Amniotic epithelial cell (primary cell): Measurements from ENCODE around the gene ATP5PD.
A peak's percentile ranks its signal among the peaks of the same experiment; 100 is the strongest.

Source experiments
- DNase-seq: peaks from one replicate; pipeline ENCODE4 v3.0.0-alpha.2; 2010; ENCODE audit warnings: low read depth

The ATP5PD gene

DNA sequence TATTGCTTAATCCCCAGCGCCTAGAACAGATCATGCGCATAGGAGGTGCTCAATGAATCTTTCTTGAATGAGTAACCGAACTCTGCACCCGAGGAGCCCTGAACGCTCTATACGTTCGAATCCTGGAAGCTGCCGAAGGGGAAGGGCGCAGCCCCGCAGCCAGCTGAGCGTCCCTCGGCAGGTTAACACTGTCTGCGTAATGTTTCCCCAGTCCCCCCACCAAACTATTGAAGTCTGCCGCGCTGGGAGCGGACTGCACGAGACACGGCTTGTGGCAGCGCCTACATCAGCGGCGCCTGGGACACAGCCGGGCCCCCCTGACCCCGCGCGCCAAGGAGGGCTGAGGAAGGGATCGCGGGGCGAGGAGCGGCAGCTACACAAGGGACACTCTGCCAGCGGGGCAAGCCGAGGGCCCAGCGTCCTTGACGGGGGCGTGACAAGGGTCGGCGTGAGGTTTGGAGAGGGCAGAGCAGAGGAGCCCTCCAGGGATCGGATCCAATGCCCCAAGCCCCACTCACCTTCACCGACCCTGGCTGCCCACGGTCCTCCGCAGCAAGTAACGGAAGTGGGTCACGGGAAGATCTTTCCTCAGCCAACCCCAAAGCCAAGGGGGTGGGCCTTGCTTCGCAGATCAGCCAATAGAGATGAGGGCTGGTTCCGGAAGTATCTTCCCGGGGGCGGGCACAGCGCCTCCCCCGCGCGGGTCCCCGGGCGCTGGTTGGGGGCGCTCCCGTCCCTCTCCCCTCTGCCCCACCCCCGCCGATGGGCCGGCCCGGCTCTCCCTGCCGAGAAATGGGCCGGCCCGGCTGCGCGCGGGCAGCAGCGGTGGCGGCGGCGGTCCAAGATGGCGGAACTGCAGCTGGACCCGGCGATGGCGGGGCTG lies at the start of gene ATP5PD, which contains the start of gene KCTD2:
TSS of gene ATP5PD (minus strand) at position 563 of the 883 bp plus-strand sequence. CDS start 4,319 bp downstream, outside the sequence.
TSS of gene KCTD2 (plus strand) at position 819 of the 883 bp plus-strand sequence. CDS start at position 845, 26 bp downstream.
- peak; percentile 97 for DNase-seq

GRCh38 chr17:75096082-75096625 lies 49.4 kb upstream of the ATP5PD start:
- DNase-seq: peak; percentile 70

DNA sequence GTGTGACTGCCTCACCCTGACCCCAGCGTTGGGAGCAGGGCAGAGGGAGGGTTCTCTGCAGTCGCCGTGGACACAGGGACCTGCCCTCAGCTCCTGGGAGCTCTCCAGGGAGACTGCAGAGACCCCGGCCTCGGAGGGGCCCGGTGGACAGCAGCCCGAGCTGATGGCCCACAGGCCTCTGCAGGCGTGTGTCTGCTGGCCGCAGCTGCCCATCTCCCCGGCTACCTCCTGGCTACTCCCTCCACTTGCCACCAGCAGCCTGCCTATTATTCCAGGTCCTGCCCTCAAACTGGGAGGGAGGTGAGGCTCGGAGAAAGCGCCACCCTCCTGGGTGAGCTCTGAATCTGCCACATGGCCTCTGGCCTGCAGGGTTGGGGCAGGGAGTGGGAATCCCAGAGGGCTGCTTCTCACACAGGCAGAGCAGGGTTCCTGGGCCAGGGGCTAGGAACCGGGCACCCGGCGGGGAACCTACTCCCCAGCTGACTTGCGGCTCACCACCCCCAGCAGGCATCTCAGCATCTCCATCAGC lies 48.2 kb upstream of the ATP5PD start:
- no peak for DNase-seq

DNA sequence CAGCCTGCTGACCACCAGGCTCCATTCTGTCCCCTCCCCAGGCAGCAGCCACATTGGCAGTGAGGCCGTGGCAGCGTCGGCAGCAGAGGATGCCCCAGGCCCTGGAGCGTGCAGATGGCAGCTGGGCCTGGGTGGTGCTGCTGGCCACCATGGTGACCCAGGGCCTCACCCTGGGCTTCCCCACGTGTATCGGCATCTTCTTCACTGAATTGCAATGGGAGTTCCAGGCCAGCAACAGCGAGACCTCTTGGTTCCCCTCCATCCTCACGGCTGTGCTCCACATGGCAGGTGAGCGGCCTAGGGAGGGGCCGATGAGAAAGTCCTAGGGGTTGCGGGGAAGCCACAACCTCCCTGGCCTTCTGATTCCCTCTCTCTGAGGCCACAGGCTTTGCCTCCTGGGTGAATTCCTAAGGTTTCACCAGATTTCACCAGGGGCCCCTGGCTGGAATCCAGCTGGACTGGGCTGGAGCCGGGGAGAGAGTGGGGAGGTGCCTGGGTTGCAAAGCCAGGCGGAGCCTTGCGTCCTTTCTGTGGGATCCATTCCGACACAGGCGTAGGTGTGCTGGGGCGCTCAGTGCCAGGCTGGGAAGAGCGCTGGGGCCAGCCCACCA lies 46.9 kb upstream of the ATP5PD start:
- peak; percentile 67 for DNase-seq

- no peak for DNase-seq
These were observed 45.1 kb upstream of the ATP5PD start for GRCh38 chr17:75091855-75092327.

DNA sequence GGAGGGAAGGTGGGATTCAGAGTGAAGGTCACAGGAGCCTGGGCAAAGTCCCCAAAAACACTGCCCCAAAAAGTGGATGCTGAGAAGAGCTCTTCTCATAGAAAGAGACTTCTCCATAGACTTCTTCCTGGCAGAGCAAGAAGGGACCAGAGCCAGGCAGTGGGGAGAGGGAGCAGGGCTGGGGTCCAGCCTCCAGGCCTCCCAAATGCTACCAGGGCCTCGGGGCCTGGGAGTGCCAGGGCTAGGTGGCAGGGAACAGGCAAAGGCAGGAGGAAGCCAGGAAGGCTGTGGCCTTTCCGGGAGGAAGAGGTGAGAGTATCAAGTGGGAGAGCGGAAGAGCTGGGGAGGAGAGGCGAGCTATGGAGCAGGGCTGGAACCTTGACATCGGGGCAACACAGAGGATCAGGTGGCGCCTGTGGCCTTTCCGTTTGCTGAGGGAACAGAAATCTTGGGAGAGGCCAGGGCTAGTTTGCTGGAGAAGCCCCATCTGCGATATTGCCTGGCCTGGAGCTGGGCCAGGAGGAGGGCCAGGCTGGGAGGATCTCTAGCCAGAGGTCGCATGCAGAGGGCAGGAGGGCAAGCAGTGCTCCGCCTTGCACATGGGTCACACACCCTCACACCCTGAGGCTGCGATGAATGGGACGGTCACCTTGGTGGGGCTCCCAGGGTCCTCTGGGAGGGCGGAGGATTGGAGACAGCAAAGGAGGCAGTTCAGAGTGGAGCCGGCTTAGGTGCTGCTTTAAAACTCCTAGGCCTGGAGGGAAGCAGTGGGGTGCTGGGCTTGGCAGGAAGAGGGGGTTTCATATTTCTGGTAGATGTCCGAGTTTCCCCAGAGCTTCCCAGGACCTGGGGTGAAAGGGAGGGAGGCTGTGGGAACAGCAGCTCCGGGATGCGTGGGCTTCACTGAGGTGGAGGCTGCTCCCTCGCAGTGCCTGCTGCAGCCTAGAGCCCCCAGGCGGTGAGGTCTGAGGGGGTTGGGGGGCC lies 44.4 kb upstream of the ATP5PD start:
- DNase-seq: peak; percentile 46

DNA sequence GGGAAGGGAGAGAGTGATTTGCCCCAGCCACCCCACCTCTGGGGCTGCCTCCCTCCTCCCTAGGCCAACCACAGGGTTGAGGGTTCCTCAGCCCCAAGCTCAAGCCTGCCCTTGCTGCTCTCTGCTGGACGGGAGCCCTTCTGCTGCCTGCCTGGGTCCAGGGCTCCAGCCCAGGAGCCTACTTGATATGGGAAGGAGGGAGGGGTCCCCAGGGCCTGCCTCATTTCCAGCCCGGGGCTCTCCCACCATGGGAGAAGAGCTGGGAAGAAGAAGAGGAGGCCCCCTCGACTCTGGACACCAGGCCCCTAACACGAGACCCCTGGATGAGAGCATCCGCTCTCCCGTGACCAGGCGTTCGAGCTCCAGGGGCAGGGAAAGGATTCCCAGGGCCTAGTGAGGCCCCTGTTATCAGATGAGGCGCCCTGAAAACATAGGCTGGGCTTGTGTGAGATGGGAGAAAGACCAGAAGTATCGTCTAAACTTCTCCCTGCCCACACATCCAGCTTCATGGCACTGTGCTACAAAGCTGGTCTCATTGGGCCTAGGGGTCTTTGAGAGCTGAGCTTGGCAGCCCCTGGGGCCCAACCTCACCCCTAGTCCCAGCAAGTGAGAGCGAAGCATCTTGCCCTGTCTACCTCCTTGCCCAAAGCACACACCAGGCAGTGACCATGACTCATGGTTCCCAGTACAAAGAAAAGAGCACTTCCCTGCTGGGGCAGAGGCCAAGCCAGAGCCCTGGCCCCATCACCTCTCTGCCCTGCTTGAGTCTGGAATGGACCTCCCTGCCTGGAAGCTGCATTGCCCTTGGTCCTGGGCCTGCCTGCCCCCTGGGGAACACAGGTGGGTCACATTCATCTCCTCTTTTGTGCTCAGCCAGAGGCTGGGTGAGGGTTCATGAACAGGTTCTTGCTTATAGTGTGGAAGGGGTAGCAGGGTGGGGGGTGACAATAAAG lies 42.0 kb upstream of the ATP5PD start:
- DNase-seq: peak; percentile 59

GRCh38 chr17:75087558-75088453 lies 41.0 kb upstream of the ATP5PD start, which contains the start of gene SLC16A5:
TSS of gene SLC16A5 (plus strand) at chr17:75087954. CDS start at chr17:75093637, 5,683 bp downstream.
- peak; percentile 88 for DNase-seq

DNA sequence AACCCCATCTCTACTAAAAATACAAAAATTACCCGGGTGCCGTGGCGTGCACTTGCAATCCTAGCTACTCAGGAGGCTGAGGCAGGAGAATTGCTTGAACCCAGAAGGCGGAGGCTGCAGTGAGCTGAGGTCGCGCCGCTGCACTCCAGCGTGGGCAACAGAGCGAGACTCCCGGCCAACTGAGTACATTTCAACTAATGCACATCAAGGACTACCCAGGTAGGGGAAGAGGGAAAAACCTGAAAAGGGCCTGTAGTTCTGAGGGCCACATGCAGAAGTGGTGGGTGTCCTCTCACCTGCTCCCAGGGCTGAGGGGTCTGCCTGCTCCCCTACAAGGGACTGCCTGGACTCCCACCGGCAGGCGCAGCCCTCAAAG lies 40.4 kb upstream of the ATP5PD start:
- DNase-seq: no peak

- no peak for DNase-seq
These were observed 39.9 kb upstream of the ATP5PD start for GRCh38 chr17:75086496-75087181.

- no peak for DNase-seq
These were observed 37.4 kb upstream of the ATP5PD start for GRCh38 chr17:75084039-75084660.

GRCh38 chr17:75082683-75083082 lies 35.9 kb upstream of the ATP5PD start:
- no peak for DNase-seq

DNA sequence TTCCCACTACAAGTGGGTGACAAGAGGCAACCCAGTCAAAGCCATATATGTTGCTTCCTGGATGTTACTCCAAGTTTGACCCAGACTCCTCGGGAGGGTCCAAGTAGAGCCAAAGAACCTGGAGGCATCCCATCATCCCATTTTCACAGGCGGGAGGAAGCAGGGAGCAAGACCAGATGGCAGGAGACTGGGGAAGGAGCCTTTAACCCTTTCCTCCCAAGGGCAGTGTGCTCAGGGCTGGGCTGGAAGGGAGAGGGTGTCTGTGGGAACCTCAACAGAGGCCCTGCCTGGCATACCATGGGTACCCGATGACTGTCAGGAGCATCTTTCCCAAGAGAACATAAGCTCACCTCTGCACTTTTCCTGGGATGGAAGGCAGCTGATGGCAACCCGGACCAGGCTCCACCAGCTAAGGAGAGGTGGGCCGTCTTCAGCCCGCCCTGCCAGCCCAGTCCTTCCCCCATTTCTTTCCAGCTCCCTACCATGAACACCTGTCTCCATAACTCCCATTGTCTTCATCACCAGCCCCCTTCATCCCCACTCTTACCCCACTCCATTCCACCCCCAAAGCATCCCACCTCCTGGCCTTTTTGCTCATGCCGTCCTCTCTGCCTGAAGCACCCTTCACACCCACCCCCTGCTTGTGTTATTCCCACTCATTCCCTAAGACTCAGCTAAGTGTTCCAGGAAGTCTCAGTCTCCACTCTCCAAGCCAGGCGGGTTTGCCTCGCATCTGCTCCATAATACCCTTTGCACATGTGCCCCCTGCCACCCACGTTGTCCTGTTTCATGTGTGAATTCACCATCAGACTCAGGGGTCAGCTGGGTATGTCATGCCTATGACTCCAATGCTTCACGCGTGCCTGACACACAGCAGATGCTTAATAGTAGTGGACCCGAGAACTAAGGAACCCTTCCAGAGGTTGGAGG lies 35.1 kb upstream of the ATP5PD start:
- no peak for DNase-seq

- no peak for DNase-seq
These were observed 32.2 kb upstream of the ATP5PD start for GRCh38 chr17:75079023-75079373.

GRCh38 chr17:75078284-75079022 lies 31.7 kb upstream of the ATP5PD start:
- peak; percentile 61 for DNase-seq
